GM21786 (cell line): ENCODE measurements around the gene KRT4.
"Not testable (repeated sequence)": the region's sequence is repeated elsewhere in the genome, so short reads cannot be mapped to it uniquely, and the experiment has no call there.

Experiments used
- ATAC-seq: cut with Tn5 transposase; IDR thresholded peaks from one replicate; pipeline ENCODE4 v1.9.1; 2021; ENCODE audit not compliant: unreplicated experiment

The KRT4 gene

DNA sequence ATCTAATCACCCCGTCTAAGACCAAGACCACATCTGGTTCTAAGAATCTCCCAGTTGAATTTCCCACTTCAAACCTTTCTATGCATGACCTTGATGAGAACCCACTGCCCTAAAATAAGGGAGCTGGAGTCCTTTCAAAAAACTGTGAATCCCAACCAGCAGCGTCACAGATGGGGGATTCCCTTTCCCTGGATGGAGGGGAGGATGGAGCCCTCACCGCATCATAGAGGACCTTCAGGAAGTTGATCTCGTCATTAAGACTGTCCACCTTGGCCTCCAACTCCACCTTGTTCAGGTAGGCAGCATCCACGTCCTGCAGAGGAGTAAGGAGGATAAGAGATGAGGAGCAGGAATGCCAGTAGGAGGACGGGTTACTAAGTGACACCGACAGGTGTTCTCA is 4.8 kb downstream of the KRT4 start:
- no peak for ATAC-seq

DNA sequence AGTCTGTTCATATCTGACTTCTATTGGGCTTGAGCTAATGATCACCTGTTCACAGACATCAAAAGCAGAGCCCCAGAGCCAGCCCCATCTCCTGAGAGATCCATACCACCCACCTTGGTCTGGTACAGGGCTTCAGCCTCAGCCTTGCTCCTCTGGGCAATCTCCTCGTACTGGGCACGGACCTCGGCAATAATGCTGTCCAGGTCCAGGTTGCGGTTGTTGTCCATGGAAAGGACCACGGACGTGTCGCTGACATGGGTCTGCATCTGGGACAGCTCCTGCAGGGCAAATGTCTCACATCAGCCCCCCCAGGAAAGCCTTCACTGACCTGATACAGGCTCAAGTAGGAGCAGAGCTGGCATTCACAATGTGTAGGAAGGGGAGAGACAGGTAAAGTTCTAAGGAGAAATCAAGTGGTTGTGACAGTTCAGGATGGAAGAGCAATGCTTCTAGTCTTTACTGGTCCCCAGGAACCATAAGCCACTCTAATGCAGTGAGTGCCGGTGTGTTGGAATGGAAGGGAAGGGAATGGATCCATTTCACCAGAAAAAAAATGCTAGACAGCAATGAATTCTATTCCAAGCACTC is 5.2 kb downstream of the KRT4 start:
- ATAC-seq, result no peak

DNA sequence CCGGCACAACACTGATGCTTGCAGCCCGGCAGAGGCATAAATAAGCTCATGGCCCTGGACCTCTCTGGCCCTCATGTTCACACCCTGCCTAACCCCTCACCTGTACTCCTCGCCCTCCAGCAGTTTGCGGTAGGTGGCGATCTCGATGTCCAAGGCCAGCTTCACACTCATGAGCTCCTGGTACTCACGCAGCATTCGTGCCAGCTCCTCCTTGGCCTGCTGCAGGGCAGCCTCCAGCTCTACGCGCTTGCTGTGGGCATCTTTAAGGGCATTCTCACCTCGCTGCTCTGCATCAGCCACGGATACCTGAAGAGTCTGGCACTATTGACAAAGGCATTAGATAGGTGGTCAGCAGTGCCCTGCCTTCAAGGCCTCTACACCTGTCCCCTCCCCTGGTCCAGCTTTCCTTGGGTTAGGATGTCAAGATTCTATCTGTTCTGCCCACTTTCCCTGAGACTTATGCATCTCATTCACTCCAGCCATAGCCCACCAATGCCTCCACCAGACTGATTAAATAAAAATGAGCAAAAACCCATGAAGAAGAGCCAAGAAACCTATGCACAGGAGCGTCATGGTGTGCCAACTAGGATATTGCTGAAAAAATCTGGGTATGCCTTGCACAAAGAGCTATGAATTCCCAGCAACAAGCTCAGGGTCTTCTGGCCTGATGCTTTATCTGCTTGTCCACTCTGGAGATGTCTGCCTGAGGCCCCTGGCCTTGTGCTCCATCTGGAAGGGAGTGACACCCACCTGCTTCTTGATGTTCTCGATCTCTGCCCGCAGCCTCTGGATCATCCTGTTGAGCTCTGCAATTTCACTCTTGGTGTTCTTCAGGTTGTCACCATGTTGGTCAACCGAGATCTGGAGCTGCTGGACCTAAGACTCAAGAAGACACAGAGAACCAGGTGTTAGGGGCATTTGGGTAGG is 6.1 kb downstream of the KRT4 start:
- no peak for ATAC-seq

DNA sequence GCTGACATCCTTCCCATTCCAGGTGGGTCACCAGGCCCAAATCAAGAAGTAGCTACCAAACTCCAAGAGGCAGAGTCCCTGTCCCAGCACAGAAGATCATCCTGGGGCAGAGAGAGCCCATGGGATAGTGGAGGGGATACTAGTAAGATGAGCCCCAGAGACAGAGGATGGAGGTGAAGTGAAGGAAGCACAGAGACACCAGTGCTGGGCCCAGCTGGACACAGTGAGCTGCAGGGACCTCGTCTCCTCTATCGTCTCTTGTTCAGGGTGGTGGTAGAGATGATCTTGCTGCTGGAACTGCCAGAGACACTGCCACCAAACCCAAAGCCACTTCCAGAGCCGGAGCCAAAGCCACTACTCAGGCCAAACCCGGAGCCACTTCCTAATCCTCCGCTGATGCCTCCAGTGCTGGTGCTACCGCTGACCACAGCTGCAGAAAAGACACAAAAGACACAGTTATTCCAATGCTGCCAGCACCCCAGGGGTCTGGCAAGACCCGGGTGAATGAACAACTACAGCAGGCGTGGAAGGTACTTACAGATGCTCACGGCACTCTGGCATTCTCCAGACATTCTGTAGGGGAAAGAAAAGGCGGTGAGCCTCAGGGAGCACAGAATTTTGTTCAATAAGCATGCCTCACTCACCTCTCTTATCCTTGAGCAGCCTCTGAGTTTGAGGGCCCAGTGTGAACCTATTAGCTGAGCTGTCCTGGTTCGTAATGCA is 6.9 kb downstream of the KRT4 start:
- ATAC-seq, result no peak

DNA sequence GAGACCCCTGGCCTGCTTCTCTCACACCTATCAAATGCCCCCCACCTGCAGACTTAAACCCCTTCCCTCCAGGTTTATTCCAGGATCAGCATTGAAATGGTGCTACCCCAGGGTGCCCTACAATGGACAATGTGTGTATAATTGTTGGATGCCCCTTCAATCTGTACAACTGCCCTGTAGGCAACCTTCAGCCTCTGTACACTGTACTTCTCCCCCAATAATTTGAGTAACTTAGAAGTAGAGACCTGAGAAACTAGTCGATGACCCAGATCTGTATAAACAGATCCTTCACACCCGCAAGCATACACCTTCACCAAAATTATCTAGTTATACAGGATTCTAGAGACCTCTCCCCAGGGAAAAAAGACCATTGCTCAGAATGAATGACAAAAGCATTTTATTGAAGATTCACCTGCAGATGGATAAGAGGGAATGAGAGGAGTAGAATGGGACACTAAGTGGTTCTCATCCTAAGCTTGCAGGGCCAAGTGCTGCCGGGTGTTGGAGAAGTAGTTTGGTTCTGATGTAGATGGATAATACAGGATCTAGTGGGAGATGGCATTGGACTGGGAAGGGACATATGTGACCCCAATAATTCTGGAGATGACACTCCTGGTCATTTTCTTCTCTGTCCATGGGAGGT is 7.6 kb downstream of the KRT4 start:
- ATAC-seq, result no peak

DNA sequence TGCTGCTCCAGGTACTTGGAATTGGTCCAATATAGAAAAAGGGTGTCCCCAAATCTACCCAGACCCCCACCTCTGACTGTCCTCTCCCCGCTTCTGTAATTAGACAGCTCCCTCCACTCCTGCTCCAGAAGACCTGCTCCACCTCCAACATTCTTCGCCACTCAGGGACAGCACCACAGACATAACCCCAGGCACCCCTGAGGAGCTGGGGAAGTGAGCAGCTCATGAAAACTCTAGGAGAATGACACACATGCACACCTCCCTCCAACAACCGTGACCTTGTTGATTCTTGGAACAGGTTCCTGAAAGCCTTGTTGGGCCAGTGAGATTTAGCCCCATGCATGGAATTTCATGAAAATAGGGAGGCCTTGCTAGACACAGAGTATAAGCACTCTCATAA is 8.2 kb downstream of the KRT4 start:
- ATAC-seq, result no peak

DNA sequence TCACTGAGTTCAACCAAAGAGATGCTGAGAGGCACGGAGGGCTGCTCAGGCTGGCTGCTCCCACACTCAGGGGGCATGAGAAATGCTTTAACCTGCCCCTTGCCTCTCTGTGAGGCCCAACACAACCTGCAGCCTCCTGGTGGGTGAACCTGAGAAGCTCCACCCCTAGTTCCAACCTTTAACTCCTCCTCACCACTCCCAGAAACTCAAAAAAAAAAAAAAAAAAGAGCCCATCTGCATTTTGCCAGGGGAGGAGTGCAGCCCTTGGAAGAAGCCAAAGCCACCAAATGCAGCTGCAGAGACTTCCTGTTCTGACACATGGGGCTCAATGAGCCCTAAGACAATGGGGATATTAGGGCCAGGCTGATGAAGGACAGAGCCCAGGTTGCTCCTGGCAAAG is 8.9 kb downstream of the KRT4 start:
- ATAC-seq, result no peak

DNA sequence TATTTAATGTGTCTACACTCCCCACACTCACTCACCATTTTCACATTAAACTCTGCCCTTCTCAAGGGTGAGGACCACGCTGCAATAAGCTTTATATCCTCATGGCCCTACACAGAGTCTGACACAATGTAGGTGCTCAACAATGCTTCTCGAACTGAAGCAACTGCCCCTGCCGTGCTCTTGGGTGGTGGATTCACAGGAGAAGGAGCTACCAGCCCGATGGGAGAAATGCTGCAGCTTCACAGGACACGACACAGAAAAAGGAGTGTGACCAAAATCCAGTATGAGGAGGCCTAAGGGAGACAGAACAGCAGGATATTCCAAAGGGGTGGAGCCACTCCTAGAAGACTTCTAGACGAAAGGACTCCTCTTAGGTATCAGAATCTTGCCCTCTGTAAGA is 11.5 kb downstream of the KRT4 start:
- no peak for ATAC-seq

DNA sequence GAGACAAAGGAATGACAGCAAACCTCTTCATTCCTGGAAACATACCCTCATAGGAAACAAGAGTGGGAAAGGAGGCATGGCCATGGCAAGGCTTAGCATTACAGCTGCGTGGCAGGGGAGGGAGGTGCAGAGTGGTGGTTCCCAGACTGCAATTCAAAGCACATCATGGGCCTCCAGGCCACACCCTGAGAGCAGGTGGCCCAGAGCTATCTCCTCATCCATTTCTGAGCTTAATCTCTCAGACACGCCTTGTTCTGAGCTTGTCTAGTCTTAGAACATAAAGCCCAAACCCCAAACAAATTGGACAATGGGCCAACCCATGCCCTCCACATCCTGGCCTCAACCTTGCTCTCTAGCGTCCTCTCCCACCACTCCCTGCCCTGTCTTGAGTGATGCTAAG is 12.1 kb downstream of the KRT4 start:
- no peak for ATAC-seq

DNA sequence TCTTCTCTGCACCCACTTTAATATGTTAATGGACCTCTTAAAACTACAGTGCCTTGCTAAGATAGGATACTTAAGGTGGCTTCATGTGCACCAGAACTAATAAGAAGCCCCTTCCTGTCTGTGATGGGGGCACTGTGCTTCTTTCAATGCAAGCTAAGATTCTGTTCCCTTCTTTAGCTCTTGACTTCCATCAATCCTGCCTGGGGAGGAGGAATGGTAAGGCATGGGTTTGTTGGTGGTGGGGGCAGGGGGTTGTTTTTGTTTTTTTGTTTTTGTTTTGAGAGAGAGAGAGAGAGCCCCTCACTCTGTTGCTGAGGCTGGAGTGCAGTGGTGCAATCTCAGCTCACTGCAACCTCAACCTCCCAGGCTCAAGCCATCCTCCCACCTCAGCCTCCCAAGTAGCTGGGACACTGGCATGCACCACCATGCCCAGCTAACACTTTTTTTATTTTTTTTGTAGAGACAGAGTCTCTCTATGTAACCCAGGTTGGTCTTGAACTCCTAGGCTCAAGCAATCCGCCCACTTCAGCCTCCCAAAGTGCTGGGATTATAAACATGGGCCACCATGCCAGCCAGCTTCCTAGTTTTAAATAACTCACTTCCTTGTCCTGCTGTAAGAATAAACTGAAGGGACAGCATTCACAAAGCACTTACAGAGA is 13.5 kb downstream of the KRT4 start:
- ATAC-seq, result no peak

DNA sequence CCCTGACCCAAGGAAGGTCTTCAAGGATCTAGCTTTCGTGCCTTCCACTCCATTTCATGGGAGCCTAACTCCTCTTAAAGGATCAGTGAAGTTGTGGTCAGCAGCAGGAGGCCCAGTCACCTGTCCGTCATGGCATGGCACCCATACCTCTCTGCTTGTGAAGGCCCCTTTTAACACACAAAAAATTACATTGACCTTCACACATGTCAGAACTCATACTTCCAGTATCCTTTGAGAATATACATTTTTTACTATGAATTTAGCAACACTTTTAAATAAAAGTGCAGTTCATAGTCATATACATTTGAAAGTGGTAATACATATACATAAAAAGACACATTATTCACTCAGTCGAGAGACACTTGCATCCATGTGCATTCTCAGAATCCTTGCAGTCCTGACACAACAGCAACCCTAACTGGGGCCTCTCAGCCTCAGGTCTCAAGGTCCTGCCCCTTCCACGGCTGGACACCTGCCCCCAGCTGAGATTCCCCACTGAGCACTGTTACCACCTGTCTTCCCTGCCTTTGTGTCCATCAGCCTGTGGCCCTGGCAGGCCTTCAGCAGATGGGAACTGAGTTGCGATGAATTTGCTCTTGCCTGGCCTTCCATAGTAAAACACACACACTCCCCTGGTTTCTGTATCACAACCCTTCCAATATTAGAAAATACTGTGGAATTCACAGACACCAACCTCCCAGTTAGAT is 14.3 kb downstream of the KRT4 start:
- ATAC-seq, result no peak

DNA sequence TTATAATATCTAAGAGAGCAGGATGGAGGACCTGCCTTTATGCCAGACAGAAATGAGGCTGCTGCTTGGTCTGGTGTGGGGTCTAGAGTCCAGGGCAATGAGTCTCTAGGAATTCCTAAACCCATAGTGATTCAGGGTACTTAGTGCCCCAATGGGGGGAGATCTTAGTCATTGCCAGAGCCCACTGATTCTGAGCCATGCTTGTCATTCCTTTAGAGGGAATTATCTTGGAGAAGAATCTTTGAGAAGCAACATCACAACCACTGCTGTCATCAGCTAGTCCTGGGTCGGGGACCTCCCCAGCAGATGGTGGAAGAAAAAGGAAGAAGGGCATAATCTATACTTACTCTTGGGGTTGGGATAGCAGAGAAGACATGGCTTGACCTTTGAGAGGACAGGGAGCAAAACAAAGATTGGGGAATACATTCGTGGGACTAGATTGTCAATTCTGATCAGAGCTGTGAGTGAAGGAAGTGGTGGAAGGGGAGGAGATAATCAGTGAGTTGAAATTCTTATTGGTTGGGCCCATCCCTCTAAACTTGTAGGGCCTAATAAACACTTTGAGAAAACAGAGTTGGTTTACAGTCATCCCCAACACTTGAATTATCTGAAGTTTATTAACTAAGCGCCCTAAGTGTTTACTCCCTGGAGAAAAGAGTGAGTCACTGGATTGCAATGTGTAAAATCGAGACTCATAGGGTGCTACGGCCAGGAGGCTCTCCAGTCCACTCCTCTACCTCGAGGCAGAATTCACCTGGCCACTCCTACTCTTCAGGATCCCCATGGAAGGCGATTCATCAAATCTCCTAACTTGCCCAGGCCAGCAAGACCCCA is 15.0 kb downstream of the KRT4 start:
- ATAC-seq, result no peak

DNA sequence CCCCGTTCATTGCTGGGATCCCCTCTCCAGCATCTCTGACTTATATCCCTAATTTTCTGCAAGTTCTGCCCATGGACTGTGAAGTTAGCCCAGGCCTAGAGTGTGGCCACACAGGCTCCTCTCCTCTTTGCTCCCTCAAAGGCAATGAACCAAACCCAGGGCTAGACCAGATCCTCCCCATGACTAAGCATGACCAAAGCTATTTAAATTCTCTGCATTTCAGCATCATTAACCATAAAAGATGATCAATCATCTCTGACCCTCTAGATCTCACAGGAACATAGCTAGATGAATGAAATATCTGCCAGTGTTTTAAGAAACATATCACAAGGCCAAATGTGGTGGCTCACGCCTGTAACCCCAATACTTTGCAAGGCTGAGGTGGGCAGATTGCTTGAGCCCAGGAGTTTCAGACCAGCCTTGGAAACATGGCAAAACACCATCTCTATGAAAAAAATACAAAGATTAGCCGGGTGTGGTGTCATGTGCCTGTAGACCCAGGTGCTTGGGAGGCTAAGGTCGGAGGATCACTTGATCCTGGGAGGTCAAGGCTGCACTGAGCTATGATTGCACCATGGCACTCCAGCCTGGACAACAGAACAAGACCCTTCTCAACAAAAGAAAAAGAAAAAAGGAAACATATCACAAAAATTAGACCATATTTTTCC is 15.8 kb downstream of the KRT4 start:
- no peak for ATAC-seq

DNA sequence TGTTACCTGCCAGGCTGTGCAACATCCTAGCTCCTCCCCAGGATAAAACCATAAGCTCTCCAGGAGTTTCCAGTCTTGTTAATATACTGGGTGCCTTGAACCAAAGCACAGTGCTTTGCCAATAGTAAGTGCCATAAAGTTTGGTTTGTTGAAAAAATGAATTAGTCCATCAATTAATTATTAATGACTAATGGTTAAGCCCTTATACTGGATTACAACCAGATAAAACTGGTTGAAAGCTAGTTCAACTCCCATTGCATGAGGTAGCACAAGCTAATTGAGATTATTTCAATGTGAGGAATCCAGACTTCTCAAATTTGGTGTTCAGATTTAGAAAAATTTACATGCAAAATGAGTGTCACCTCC is 16.4 kb downstream of the KRT4 start:
- no peak for ATAC-seq

DNA sequence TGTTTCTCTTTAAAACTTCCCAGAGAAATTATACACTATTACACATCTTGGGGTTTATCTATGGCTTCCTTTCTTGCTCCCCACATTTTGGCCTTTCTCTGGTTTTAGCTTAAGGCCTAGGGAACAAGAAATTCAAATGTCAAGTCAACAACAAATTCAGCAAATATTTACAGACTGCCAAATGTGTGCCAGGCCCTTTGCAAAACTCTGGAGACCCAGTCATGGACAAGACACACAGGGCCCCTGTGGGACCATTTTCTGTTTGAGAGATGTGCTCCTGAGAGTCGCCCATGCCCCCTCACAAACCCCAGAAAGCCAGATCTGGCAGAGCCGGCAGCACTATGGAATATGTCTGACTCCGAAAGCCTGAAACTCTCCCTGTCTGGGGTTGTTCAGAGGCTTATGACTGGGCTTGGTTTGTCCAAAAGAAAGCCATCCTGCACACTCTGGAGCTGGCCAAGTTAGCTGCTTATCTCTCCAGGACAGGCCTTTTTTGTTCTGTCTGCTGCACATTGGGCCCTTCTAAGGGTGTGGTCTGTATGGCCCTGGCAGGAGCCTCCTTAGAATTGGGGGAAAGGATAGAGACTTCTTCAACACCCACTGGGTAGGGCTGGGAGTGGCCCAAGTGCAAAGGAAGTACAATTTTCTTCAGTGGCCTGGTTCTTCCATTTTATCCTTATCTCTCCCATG is 16.9 kb downstream of the KRT4 start:
- ATAC-seq, result no peak

DNA sequence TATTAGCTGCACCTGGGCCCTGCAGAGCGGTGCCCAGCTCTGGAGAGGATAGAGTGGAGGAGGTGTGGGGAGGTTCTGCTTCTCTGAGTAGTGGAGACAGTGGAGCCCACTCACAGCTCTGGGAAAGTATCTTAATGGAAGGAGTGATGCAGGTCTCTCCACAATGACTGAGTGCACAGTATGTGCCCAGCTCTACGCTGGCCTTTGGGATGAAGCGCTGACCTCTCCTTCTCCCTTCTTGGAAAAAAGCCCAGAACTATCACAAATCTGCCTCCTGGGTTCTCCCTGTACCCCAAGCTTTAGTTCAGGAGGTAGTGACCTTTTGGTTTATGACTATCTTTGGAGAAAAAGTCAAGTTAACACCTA is 17.5 kb downstream of the KRT4 start:
- no peak for ATAC-seq

DNA sequence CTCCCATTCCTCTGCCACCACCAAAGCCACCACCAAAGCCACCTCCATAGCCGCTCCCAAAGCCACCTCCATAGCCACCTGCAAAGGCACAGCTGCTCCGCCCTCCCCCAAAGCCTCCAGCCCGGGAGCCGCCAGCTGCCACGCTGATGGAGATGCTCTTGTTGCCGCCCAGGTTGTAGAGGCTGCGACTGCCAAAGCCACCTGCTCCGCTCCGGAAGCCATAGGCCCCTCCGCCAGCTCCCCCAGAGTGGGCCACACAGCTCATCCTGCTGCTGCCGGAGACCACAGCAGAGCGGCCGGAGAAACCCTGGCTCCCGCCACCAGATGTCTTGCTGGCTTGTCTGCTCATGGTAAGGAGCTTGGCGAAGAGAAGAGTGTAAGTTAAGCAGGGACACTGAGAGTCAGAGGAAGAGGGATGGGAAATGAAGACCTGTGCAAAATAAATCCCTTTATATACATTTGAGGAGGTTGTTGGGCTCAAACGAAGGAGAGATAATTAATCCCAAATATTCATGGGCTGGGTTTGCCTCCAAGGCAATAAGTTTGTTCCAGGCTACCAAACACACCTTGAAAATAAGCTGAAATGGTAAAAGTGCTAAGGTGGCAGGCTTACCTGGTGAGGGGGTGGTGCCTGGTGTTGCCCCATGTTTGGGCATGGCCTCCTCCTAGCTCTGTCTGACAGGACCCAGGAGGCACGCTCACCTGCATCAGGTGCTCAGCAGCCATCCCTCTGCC is 18.1 kb downstream of the KRT4 start, which contains the start of gene KRT3:
Gene KRT3, minus strand, starts transcription at position 424 of the 735 bp plus-strand sequence. Its CDS starts 75 bp downstream, at position 349.
- ATAC-seq, result no peak

DNA sequence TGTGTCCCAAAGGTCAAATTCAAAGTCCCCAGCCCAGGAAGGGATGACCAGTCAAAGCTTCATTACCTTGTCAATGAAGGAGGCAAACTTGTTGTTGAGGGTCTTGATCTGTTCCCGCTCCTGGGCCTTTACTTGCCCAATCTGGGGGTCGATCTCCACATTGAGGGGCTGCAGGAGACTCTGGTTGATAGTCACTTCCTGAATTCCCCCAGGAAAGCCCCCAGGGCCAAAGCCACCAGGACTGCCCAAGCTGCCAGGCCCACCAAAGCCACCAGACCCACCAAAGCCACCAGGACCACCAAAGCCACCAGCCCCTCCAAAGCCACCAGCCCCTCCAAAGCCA is 18.6 kb downstream of the KRT4 start:
- not testable (repeated sequence) for ATAC-seq
